ENCODE data around the gene CSMD2.

DNA sequence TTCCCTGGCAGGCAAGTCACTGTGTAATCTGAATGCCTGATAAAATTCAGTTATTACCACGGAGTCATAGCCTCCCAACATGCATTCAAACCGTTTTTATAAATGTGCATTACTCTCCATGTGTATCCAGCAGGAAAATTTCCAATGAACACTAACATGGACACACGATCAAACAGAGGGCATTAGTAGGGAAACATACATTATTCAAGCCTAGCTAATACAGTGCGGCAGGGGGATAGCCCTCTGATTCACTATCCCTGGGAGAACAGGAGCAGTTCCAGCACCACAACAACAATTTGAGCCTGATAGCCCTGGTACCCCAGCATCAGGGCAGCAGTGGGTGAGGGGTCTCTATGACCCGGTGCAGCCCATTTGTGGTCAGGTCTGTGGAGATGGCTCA lies 337.0 kb downstream of the CSMD2 start:
- TF ChIP-seq, protein P1, sequence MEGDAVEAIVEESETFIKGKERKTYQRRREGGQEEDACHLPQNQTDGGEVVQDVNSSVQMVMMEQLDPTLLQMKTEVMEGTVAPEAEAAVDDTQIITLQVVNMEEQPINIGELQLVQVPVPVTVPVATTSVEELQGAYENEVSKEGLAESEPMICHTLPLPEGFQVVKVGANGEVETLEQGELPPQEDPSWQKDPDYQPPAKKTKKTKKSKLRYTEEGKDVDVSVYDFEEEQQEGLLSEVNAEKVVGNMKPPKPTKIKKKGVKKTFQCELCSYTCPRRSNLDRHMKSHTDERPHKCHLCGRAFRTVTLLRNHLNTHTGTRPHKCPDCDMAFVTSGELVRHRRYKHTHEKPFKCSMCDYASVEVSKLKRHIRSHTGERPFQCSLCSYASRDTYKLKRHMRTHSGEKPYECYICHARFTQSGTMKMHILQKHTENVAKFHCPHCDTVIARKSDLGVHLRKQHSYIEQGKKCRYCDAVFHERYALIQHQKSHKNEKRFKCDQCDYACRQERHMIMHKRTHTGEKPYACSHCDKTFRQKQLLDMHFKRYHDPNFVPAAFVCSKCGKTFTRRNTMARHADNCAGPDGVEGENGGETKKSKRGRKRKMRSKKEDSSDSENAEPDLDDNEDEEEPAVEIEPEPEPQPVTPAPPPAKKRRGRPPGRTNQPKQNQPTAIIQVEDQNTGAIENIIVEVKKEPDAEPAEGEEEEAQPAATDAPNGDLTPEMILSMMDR (conservative IDR thresholded peaks at IDR 0.05; ENCODE audit: low read depth, low read length), result no peak
- no peak for TF ChIP-seq EZH2 (IDR thresholded peaks at IDR 0.05; ENCODE audit: borderline replicate concordance, low read depth, low read length, poor library complexity, severe bottlenecking)
